GM13977 (cell line): ENCODE data around the gene PELI3.

Source experiments
- DNase-seq: peaks from one replicate; pipeline ENCODE4 v3.0.0; 2012; ENCODE audit warnings: low spot score
- CTCF ChIP-seq: IDR thresholded peaks from 2 replicates; pipeline ENCODE4 v1.5.1; 2012; ENCODE audit warnings: mild to moderate bottlenecking, control low read depth; ENCODE audit not compliant: insufficient read depth; ENCODE audit errors: extremely low read depth, missing control alignments
- in situ Hi-C: fragments of 300-500 bp; cut with MboI; formaldehyde crosslinking; loops from one replicate; pipeline ENCODE4 v1.12.0; 2022; ENCODE audit warnings: low sequenced_read_pairs, low pct_unique_long_range_greater_than_20kb, mixed read lengths, inconsistent platforms; ENCODE audit not compliant: unreplicated experiment

PELI3 gene

GRCh38 chr11:66491315-66491935 lies 24.7 kb downstream of the PELI3 start:
- in situ Hi-C loops, result no loop called here
- no peak for DNase-seq
- TF ChIP-seq CTCF, result peak; percentile 21

GRCh38 chr11:66492161-66492865 lies 25.6 kb downstream of the PELI3 start:
- TF ChIP-seq CTCF, result no peak
- in situ Hi-C loops, result no loop called here
- no peak for DNase-seq

- DNase-seq, result no peak
- no peak for TF ChIP-seq CTCF
- in situ Hi-C loops, result no loop called here
These were observed 26.4 kb downstream of the PELI3 start for GRCh38 chr11:66493130-66493529.

GRCh38 chr11:66494458-66494857 lies 27.8 kb downstream of the PELI3 start:
- DNase-seq, result no peak
- TF ChIP-seq CTCF, result no peak
- in situ Hi-C loops, result no loop called here

- in situ Hi-C loops, result no loop called here
- DNase-seq, result no peak
- no peak for TF ChIP-seq CTCF
These were observed 28.2 kb downstream of the PELI3 start for GRCh38 chr11:66494935-66495334.

- TF ChIP-seq CTCF, result peak; percentile 42
- in situ Hi-C loops, result no loop called here
- DNase-seq, result no peak
These were observed 28.7 kb downstream of the PELI3 start for GRCh38 chr11:66495401-66495854.
